CD8-positive, alpha-beta memory T cell (primary cell): Measurements from ENCODE around the gene MLH1. TPM values are rescaled to one million over a fixed set of nuclear protein-coding genes. Genes with fewer than 3 reads are reported as not detected.

Experiments used
- CTCF ChIA-PET: fragments of 350-600 bp; sonication (Branson Sonifier 250); formaldehyde crosslinking; loops from one replicate; lab custom pipeline; 2021; ENCODE audit warnings: antibody characterized with exemption; lab: Charles Lee
- POLR2A ChIA-PET: fragments of 350-600 bp; sonication (Branson Sonifier 250); formaldehyde crosslinking; loops from one replicate; lab custom pipeline; 2021; ENCODE audit warnings: antibody characterized with exemption; lab: Charles Lee
- DNase-seq, 5 donors: peaks; one replicate each; pipeline versions ENCODE4 v3.0.0 to v3.0.0-alpha.2; 2020 to 2022; ENCODE audit warnings: mixed read lengths in 1 of 5
- H3K27ac ChIP-seq: one replicate; pipeline ENCODE4 v1.7.0; 2013; ENCODE audit warnings: low read depth, mild to moderate bottlenecking, low read length, moderate library complexity
- H3K27me3 ChIP-seq: 2 replicates; pipeline ENCODE4 v1.7.0; 2013; ENCODE audit warnings: low read length, mild to moderate bottlenecking; ENCODE audit not compliant: insufficient read depth, poor library complexity, severe bottlenecking
- H3K36me3 ChIP-seq: 2 replicates; pipeline ENCODE4 v1.7.0; 2013; ENCODE audit warnings: mild to moderate bottlenecking, low read length, moderate library complexity; ENCODE audit not compliant: insufficient read depth
- H3K4me1 ChIP-seq: 2 replicates; pipeline ENCODE4 v1.7.0; 2013; ENCODE audit warnings: mild to moderate bottlenecking, low read length, moderate library complexity; ENCODE audit not compliant: insufficient read depth
- H3K4me3 ChIP-seq: 2 replicates; pipeline ENCODE4 v1.7.0; 2013; ENCODE audit warnings: mild to moderate bottlenecking, low read length
- H3K9me3 ChIP-seq: 2 replicates; pipeline ENCODE4 v1.7.0; 2013; ENCODE audit warnings: mild to moderate bottlenecking, low read length
- H3K27ac Mint-ChIP-seq, 8 donors: one replicate each; pipeline ENCODE4 v1.8.0; 2020 to 2021; ENCODE audit warnings: mixed read lengths in 8 of 8, mild to moderate bottlenecking in 6 of 8, inconsistent platforms in 3 of 8, moderate library complexity in 3 of 8
- H3K27me3 Mint-ChIP-seq, 2 donors: one replicate each; pipeline ENCODE4 v1.8.0; 2020 to 2021; ENCODE audit warnings: mixed read lengths in 2 of 2, mild to moderate bottlenecking in 1 of 2, moderate library complexity in 1 of 2
- H3K36me3 Mint-ChIP-seq, 3 donors: one replicate each; pipeline ENCODE4 v1.8.0; 2020 to 2021; ENCODE audit warnings: mixed read lengths in 3 of 3, inconsistent platforms in 1 of 3, mild to moderate bottlenecking in 1 of 3
- H3K4me1 Mint-ChIP-seq, 3 donors: one replicate each; pipeline ENCODE4 v1.8.0; 2020 to 2021; ENCODE audit warnings: mixed read lengths in 3 of 3, inconsistent platforms in 1 of 3, mild to moderate bottlenecking in 1 of 3
- H3K4me3 Mint-ChIP-seq, 7 donors: one replicate each; pipeline ENCODE4 v1.8.0; 2020 to 2021; ENCODE audit warnings: mixed read lengths in 7 of 7, mild to moderate bottlenecking in 6 of 7, moderate library complexity in 4 of 7, inconsistent platforms in 2 of 7
- H3K9me3 Mint-ChIP-seq, 5 donors: one replicate each; pipeline ENCODE4 v1.8.0; 2020 to 2022; ENCODE audit warnings: mixed read lengths in 5 of 5, mild to moderate bottlenecking in 3 of 5, moderate library complexity in 2 of 5, inconsistent platforms in 1 of 5
- polyA plus RNA-seq: library from polyadenylated mRNA; unstranded; fragments of 300-500 nt; fragmentation: Illumina TruSeq; gene quantifications from one replicate; pipeline ENCODE4 v1.2.3, GENCODE V29; 2021
- total RNA-seq, 2 experiments: library from RNA; stranded (reverse); gene quantifications; one replicate each; pipeline ENCODE4 v1.2.3, GENCODE V29; 2021

Gene MLH1
- total and polyA plus RNA-seq, 3 experiments from 2014 or later = 19.5 to 73.2 (median 66.4) TPM

DNA sequence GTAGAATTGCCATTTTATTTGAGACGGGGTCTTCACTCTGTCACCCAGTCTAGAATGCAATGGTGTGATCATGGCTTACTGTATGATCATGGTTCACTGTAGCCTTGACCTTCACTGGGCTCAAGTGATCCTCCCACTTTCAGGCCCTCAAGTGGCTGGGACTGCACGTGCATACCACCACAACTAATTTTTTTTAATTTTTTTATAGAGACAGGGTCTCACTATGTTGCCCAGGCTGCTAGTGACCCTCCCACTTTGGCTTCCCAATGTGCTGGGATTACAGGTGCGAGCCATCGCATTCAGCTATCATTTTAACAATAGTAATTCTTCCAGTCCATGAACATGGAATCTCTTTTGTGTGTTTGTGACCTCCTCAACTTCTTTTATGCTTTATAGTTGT, 12.3 kb upstream of the MLH1 start:
- Histone ChIP-seq H3K36me3 (peaks cover 14% of the 10 kb centered on the region), H3K4me3 (no peak overlapping the region), H3K27me3 (no peaks in the 10 kb centered on the region), H3K4me1 (no peaks in the 10 kb centered on the region), H3K9me3 (no peaks in the 10 kb centered on the region), H3K27ac (no peak overlapping the region)
- Mint-ChIP-seq H3K27me3 (no peaks in the 10 kb centered on the region), H3K4me3 (no peak overlapping the region), H3K27ac (no peak overlapping the region), H3K36me3 (peaks cover 23 to 49% (median 32%) of the 10 kb centered on the region in 3 donors), H3K9me3 (peaks cover 3 to 19% (median 10%) of the 10 kb centered on the region in 5 donors), H3K4me1 (peaks cover 4 to 7% (median 7%) of the 10 kb centered on the region in 3 donors)
- ChIA-PET POLR2A (interaction anchor here (0.7 kb wide), 1 partner anchor 12 kb away, joined by 3 read pairs; the partner anchor contains the start of genes EPM2AIP1 and MLH1), CTCF (no interaction called here)
- DNase-seq = no peak

DNA sequence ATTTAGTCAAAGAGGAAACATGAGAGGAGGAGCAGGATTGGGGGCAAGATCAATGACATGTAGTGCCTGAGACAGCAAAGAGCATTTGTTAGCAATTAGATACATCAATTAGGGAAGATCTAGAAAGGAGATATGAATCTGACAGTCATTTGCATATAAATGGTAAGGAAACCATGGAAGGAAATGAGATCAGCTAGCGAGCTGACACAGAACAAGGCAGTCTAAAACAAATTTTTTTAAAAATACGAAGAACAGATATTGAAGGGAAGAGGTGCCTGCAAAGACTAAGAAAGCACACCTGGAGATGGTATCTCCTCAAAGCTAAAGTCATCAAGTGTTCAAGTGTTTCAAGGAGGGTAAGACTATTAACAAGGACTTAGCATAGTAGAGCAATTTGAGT, 5.0 kb upstream of the MLH1 start:
- peaks cover 19% of the 10 kb centered on the region for H3K36me3 ChIP-seq
- DNase-seq = no peak
- no peaks in the 10 kb centered on the region for H3K27me3 ChIP-seq
- peaks cover 49% of the 10 kb centered on the region for H3K4me1 ChIP-seq
- Mint-ChIP-seq H3K27me3 (no peaks in the 10 kb centered on the region), H3K27ac (peak overlapping the region; percentile 20 to 85 (median 42)), H3K4me3 (peak overlapping the region; percentile 32 to 72 (median 65)), H3K9me3 (no peaks in the 10 kb centered on the region), H3K4me1 (peaks cover 6 to 45% (median 13%) of the 10 kb centered on the region in 3 donors), H3K36me3 (peaks cover 13 to 56% (median 23%) of the 10 kb centered on the region in 3 donors)
- ChIA-PET CTCF (interaction anchor here (1.3 kb wide), 1 partner anchor 30 kb away, joined by 5 read pairs; no protein-coding TSS in a partner anchor), POLR2A (no interaction called here)
- no peak overlapping the region for H3K27ac ChIP-seq
- H3K4me3 ChIP-seq = peak overlapping the region; percentile 18
- no peaks in the 10 kb centered on the region for H3K9me3 ChIP-seq

DNA sequence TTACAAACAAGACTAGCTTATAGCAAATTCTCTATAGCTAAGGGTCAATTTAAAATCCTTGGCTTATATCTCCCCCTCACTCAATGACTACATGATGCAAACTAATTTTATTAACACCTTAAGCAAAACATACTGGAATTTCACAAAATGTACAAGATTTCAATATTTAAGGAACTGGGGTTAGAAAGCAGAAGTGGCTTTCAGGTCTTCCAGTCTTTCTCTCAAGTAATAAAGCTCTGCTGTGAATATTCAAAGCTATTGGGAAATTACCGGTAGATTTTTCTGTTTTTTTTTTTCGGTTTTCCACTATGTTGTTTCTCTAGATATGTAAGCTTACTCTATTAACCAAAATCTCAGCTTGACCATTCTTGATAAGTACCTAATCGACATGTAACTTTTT, 4.3 kb upstream of the MLH1 start:
- peaks cover 9 to 49% (median 23%) of the 10 kb centered on the region in 3 donors for H3K36me3 Mint-ChIP-seq
- peaks cover 51% of the 10 kb centered on the region for H3K4me1 ChIP-seq
- CTCF ChIA-PET = interaction anchor here (0.8 to 1.3 kb wide), 2 partner anchors 19 to 31 kb away, joined by 3 to 5 read pairs; no protein-coding TSS in a partner anchor

DNA sequence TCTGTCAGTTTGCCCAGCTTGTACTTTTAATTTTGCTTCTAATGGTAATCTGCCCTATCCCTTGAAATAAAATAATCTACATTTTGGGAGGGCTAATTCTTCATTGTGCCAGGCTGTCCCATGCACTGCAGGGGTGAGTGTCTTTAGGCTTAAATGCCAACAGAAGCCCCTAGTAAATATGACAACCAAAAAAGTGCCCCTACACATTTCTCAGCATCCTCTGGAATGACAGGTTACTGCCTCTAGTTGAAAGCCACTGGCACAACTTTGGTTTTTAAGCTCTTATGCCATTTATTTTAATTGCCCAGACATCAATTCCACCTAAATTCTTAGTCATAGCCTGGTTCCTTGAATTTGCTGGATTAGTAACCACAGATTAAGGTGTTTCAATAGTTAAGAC, 3.8 kb upstream of the MLH1 start:
- H3K27me3 Mint-ChIP-seq = no peaks in the 10 kb centered on the region
- H3K4me1 ChIP-seq = peaks cover 57% of the 10 kb centered on the region
- peak overlapping the region in 6 of 8 donors; percentile 43 to 82 (median 71) for H3K27ac Mint-ChIP-seq
- H3K4me1 Mint-ChIP-seq = peaks cover 6 to 45% (median 10%) of the 10 kb centered on the region in 3 donors
- peak overlapping the region; percentile 2 for H3K27ac ChIP-seq
- H3K27me3 ChIP-seq = no peaks in the 10 kb centered on the region
- no peaks in the 10 kb centered on the region for H3K9me3 Mint-ChIP-seq
- H3K36me3 Mint-ChIP-seq = peaks cover 7 to 44% (median 23%) of the 10 kb centered on the region in 3 donors
- peaks cover 19% of the 10 kb centered on the region for H3K36me3 ChIP-seq
- ChIA-PET POLR2A (interaction anchor here (0.6 kb wide), 1 partner anchor 11 kb away, joined by 3 read pairs; no protein-coding TSS in a partner anchor), CTCF (interaction anchor here (0.8 to 1.3 kb wide), 2 partner anchors 20 to 31 kb away, joined by 3 to 5 read pairs; no protein-coding TSS in a partner anchor)
- peak overlapping the region in 5 of 7 donors; percentile 50 to 69 (median 58) for H3K4me3 Mint-ChIP-seq
- H3K9me3 ChIP-seq = no peaks in the 10 kb centered on the region
- DNase-seq = no peak
- peak overlapping the region; percentile 14 for H3K4me3 ChIP-seq

More for the DNA sequence above, 4.3 kb upstream of the MLH1 start:
- Histone ChIP-seq H3K27ac (no peak overlapping the region), H3K4me3 (peak overlapping the region; percentile 14), H3K9me3 (no peaks in the 10 kb centered on the region), H3K27me3 (no peaks in the 10 kb centered on the region), H3K36me3 (peaks cover 19% of the 10 kb centered on the region)
- Mint-ChIP-seq H3K9me3 (no peaks in the 10 kb centered on the region), H3K4me3 (peak overlapping the region in 5 of 7 donors; percentile 29 to 68 (median 51)), H3K27ac (peak overlapping the region in 7 of 8 donors; percentile 0 to 82 (median 76)), H3K27me3 (no peaks in the 10 kb centered on the region), H3K4me1 (peaks cover 6 to 45% (median 13%) of the 10 kb centered on the region in 3 donors)
- POLR2A ChIA-PET = interaction anchor here (0.6 kb wide), 2 partner anchors 113 to 138 kb away, joined by 4 to 5 read pairs; no protein-coding TSS in a partner anchor
- no peak for DNase-seq

DNA sequence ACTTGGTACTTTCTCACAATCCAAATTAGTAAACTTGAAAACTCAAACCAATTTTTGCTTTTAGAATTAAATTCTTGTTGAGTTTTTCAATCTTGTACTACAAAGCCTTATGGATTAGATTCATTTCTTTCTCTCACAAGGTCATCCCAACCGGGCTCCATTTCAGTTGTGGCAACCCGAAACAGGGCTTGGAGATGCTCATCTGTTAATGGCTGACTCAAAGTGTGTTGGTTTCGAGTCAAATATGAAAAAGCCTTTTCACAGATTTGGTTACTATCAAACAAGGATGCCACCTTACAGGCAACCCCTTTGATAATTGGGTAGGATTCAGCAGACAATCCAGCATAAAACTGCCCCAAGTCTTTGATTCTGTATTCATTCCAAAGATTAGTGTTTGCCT, 2.2 kb upstream of the MLH1 start:
- H3K36me3 ChIP-seq = peaks cover 11% of the 10 kb centered on the region
- ChIA-PET CTCF (interaction anchor here (1.4 kb wide), 1 partner anchor 57 kb away, joined by 4 read pairs; no protein-coding TSS in a partner anchor), POLR2A (interaction anchor here (2.8 kb wide), 1 partner anchor 47 kb away, joined by 25 read pairs; the partner anchor contains the start of gene TRANK1)
- H3K4me3 ChIP-seq = peak overlapping the region; percentile 92
- Mint-ChIP-seq H3K4me3 (no peak overlapping the region), H3K36me3 (peaks cover 2 to 34% (median 10%) of the 10 kb centered on the region in 3 donors), H3K4me1 (peaks cover 1 to 42% (median 6%) of the 10 kb centered on the region in 3 donors), H3K27ac (peak overlapping the region in 3 of 8 donors; percentile 23 to 58 (median 54)), H3K9me3 (no peaks in the 10 kb centered on the region), H3K27me3 (no peaks in the 10 kb centered on the region)
- no peak for DNase-seq
- peaks cover 58% of the 10 kb centered on the region for H3K4me1 ChIP-seq
- no peaks in the 10 kb centered on the region for H3K9me3 ChIP-seq
- H3K27me3 ChIP-seq = no peaks in the 10 kb centered on the region
- peak overlapping the region; percentile 100 for H3K27ac ChIP-seq

DNA sequence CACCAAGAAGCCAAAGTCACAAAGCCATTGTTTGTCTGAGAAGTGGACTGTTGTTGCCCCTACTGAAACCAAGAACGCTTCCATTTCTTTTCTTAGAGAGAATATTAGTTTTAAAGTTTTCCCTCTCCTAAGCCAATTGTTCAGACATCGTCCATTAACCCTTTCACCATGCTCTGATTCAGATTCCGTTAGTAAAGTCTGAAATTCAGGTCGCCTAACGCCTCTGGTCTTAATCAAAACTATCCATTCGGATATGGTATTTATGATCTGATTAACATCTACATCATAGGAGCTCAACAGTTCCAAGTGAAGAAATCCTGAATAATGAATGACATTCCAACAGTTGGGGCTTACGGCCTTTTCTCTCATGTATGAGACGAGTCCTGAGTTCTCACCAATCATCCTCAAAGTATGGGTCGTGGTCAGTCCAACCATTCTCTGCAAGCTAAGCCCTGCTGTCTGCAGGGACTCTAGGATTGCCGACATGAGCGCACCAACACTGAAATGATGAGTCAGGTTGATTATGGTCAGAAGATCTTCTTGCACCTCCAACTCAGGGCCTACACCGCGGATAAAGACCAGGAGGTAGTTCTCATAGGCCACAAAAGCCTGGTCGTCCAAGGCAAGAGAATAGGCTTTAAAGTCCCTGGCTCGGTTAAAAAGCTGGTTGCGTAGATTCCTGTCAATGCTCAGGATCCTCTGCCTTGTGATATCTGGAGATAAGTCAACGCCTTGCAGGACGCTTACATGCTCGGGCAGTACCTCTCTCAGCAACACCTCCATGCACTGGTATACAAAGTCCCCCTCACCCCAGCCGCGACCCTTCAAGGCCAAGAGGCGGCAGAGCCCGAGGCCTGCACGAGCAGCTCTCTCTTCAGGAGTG, 1.2 kb upstream of the MLH1 start:
- peak overlapping the region; percentile 92 for H3K4me3 ChIP-seq
- Mint-ChIP-seq H3K27ac (no peak overlapping the region), H3K9me3 (no peaks in the 10 kb centered on the region), H3K27me3 (no peaks in the 10 kb centered on the region), H3K36me3 (peaks cover 10 to 35% (median 11%) of the 10 kb centered on the region in 3 donors), H3K4me3 (no peak overlapping the region), H3K4me1 (peaks cover 10 to 45% (median 11%) of the 10 kb centered on the region in 3 donors)
- POLR2A ChIA-PET = interaction anchor here (0.6 to 2.8 kb wide), 11 partner anchors 11 to 225 kb away, joined by 3 to 25 read pairs (median 4); partner anchors contain the start of gene TRANK1
- H3K27ac ChIP-seq = peak overlapping the region; percentile 100
- no peaks in the 10 kb centered on the region for H3K27me3 ChIP-seq
- H3K4me1 ChIP-seq = peaks cover 58% of the 10 kb centered on the region
- peaks cover 13% of the 10 kb centered on the region for H3K36me3 ChIP-seq
- DNase-seq = peak in 1 of 5 donors; percentile 51
- no peaks in the 10 kb centered on the region for H3K9me3 ChIP-seq
- CTCF ChIA-PET = interaction anchor here (0.8 to 2.2 kb wide), 5 partner anchors 16 to 222 kb away, joined by 3 to 12 read pairs (median 4); no protein-coding TSS in a partner anchor

DNA sequence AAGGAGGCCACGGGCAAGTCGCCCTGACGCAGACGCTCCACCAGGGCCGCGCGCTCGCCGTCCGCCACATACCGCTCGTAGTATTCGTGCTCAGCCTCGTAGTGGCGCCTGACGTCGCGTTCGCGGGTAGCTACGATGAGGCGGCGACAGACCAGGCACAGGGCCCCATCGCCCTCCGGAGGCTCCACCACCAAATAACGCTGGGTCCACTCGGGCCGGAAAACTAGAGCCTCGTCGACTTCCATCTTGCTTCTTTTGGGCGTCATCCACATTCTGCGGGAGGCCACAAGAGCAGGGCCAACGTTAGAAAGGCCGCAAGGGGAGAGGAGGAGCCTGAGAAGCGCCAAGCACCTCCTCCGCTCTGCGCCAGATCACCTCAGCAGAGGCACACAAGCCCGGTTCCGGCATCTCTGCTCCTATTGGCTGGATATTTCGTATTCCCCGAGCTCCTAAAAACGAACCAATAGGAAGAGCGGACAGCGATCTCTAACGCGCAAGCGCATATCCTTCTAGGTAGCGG, 452 bp upstream of the MLH1 start, which contains the start of gene EPM2AIP1:
Gene EPM2AIP1, minus strand, starts transcription at position 326 of the 520 bp plus-strand sequence. Its CDS starts 54 bp downstream, at position 272.
- H3K27me3 ChIP-seq = no peaks in the 10 kb centered on the region
- H3K9me3 ChIP-seq = no peaks in the 10 kb centered on the region
- Mint-ChIP-seq H3K4me3 (no peak within 1 kb of the TSS), H3K4me1 (peaks cover 15 to 45% (median 15%) of the 10 kb centered on the region in 3 donors), H3K27ac (no peak within 1 kb of the TSS), H3K27me3 (no peaks in the 10 kb centered on the region), H3K9me3 (no peaks in the 10 kb centered on the region), H3K36me3 (peaks cover 15 to 35% (median 16%) of the 10 kb centered on the region in 3 donors)
- H3K4me1 ChIP-seq = peaks cover 55% of the 10 kb centered on the region
- peak in 4 of 5 donors; percentile 95 to 100 (median 99) for DNase-seq
- H3K27ac ChIP-seq = peak within 1 kb of the TSS; percentile 100
- H3K36me3 ChIP-seq = peaks cover 9% of the 10 kb centered on the region
- CTCF ChIA-PET = interaction anchor here (0.7 to 2.2 kb wide), 7 partner anchors 15 to 221 kb away, joined by 3 to 12 read pairs (median 4); no protein-coding TSS in a partner anchor
- peak within 1 kb of the TSS; percentile 93 for H3K4me3 ChIP-seq
- POLR2A ChIA-PET = interaction anchor here (0.5 to 2.8 kb wide), 14 partner anchors 12 to 224 kb away, joined by 3 to 25 read pairs (median 4); partner anchors contain the start of gene TRANK1
